IMR-90 (cell line): ENCODE data around the gene CXCL13. TPM values are rescaled to one million over a fixed set of nuclear protein-coding genes. Genes with fewer than 3 reads are reported as not detected.

ENCODE experiments used
- ATAC-seq: fragments of 200-7000 bp; cut with Tn5 transposase; 2 replicates; pipeline ENCODE4 v1.9.1; 2020; ENCODE audit warnings: low read depth, mild to moderate bottlenecking, moderate library complexity
- BruUV-seq: library from RNA; stranded (reverse); fragments of 400-500 nt; replicated peaks from 2 replicates; lab custom pipeline; 2021; lab: Mats Ljungman, UMichigan
- CTCF ChIA-PET: fragments of 300-600 bp; formaldehyde crosslinking; extraction: SDS; loops from one replicate; lab custom pipeline; 2021; ENCODE audit warnings: antibody characterized with exemption; lab: Yijun Ruan, JAX
- POLR2A ChIA-PET: fragments of 300-600 bp; sonication (Branson Sonifier 250); formaldehyde crosslinking; loops from one replicate; lab custom pipeline; 2022; ENCODE audit warnings: antibody characterized with exemption; ENCODE audit not compliant: unreplicated experiment; lab: Charles Lee
- DNase-seq: peaks from one replicate; pipeline ENCODE4 v3.0.0; 2013
- H2AFZ ChIP-seq: replicated peaks from 2 replicates; pipeline ENCODE3; 2013; ENCODE audit warnings: low read length, mild to moderate bottlenecking; ENCODE audit not compliant: poor library complexity
- H2AK5ac ChIP-seq: 2 replicates; pipeline ENCODE4 v1.6.1; 2013; ENCODE audit warnings: low read depth, low read length, inconsistent platforms
- H2AK9ac ChIP-seq: replicated peaks from 2 replicates; pipeline ENCODE3; 2013; ENCODE audit warnings: mild to moderate bottlenecking, low read depth, low read length, moderate library complexity; ENCODE audit not compliant: poor library complexity
- H2BK120ac ChIP-seq: 2 replicates; pipeline ENCODE4 v1.6.1; 2013; ENCODE audit warnings: low read depth, low read length, inconsistent platforms
- H2BK15ac ChIP-seq: 3 replicates; pipeline ENCODE4 v1.6.1; 2013; ENCODE audit warnings: low read depth, low read length, inconsistent platforms
- H2BK20ac ChIP-seq: 2 replicates; pipeline ENCODE4 v1.6.1; 2013; ENCODE audit warnings: low read depth, mild to moderate bottlenecking, inconsistent platforms, low read length, moderate library complexity
- H2BK5ac ChIP-seq: 2 replicates; pipeline ENCODE4 v1.6.1; 2013; ENCODE audit warnings: mild to moderate bottlenecking, low read depth, low read length, inconsistent platforms; ENCODE audit not compliant: poor library complexity, severe bottlenecking
- H3K14ac ChIP-seq: replicated peaks from 2 replicates; pipeline ENCODE4 v1.6.1; 2013; ENCODE audit warnings: low read depth, low read length, inconsistent platforms
- H3K18ac ChIP-seq: 2 replicates; pipeline ENCODE4 v1.6.1; 2013; ENCODE audit warnings: low read depth, low read length, control low read depth
- H3K23ac ChIP-seq: 2 replicates; pipeline ENCODE4 v1.6.1; 2013; ENCODE audit warnings: low read depth, low read length, inconsistent platforms
- H3K27ac ChIP-seq: 2 replicates; pipeline ENCODE4 v1.5.1; 2013; ENCODE audit warnings: mild to moderate bottlenecking, control low read depth, low read length; ENCODE audit not compliant: insufficient read depth
- H3K27me3 ChIP-seq: 2 replicates; pipeline ENCODE4 v1.6.1; 2013; ENCODE audit warnings: low read length; ENCODE audit not compliant: control insufficient read depth, insufficient read depth
- H3K36me3 ChIP-seq: 2 replicates; pipeline ENCODE4 v1.6.1; 2013; ENCODE audit warnings: low read length, mixed read lengths; ENCODE audit not compliant: control insufficient read depth, insufficient read depth
- H3K4ac ChIP-seq: 2 replicates; pipeline ENCODE4 v1.6.1; 2013; ENCODE audit warnings: low read depth, low read length, inconsistent platforms
- H3K4me1 ChIP-seq: 2 replicates; pipeline ENCODE4 v1.6.1; 2013; ENCODE audit warnings: low read length, mixed read lengths; ENCODE audit not compliant: control insufficient read depth, insufficient read depth
- H3K4me2 ChIP-seq: 2 replicates; pipeline ENCODE4 v1.6.1; 2013; ENCODE audit warnings: low read depth, mild to moderate bottlenecking, control low read depth, low read length, moderate library complexity
- H3K4me3 ChIP-seq: 2 replicates; pipeline ENCODE4 v1.5.1; 2013; ENCODE audit warnings: low read depth, mild to moderate bottlenecking, control low read depth, low read length, moderate library complexity; ENCODE audit not compliant: insufficient read depth
- H3K56ac ChIP-seq: 2 replicates; pipeline ENCODE4 v1.6.1; 2013; ENCODE audit warnings: low read length, inconsistent platforms; ENCODE audit not compliant: insufficient read depth; ENCODE audit errors: extremely low read depth
- H3K79me1 ChIP-seq, 2 experiments: 2 replicates each; pipeline ENCODE4 v1.6.1; 2013; ENCODE audit warnings: low read length in 2 of 2, inconsistent platforms in 1 of 2, low read depth in 1 of 2
- H3K9ac ChIP-seq: 2 replicates; pipeline ENCODE4 v1.6.1; 2013; ENCODE audit warnings: low read depth, low read length, control low read depth
- H3K9me1 ChIP-seq: 2 replicates; pipeline ENCODE4 v1.6.1; 2013; ENCODE audit warnings: low read length, inconsistent platforms; ENCODE audit not compliant: insufficient read depth
- H3K9me3 ChIP-seq: 2 replicates; pipeline ENCODE4 v1.6.1; 2013; ENCODE audit warnings: low read length; ENCODE audit not compliant: control insufficient read depth, insufficient read depth
- H4K20me1 ChIP-seq: 2 replicates; pipeline ENCODE4 v1.6.1; 2013; ENCODE audit warnings: low read length, inconsistent platforms; ENCODE audit not compliant: insufficient read depth
- H4K5ac ChIP-seq: 2 replicates; pipeline ENCODE4 v1.6.1; 2013; ENCODE audit warnings: mild to moderate bottlenecking, low read depth, low read length, control low read depth
- H4K8ac ChIP-seq, 2 experiments: 2 replicates each; pipeline ENCODE4 v1.6.1; 2013; ENCODE audit warnings: low read depth in 2 of 2, low read length in 2 of 2, control low read depth in 1 of 2, inconsistent platforms in 1 of 2
- H4K91ac ChIP-seq: 2 replicates; pipeline ENCODE4 v1.6.1; 2013; ENCODE audit warnings: low read depth, low read length, inconsistent platforms; ENCODE audit not compliant: insufficient read depth
- CHD1 ChIP-seq: IDR thresholded peaks from 2 replicates; pipeline ENCODE4 v1.6.1; 2012; ENCODE audit warnings: low read depth, low read length, improper control_type of control experiment
- ELK1 ChIP-seq: fragments of 150-350 bp; IDR thresholded peaks from 2 replicates; pipeline ENCODE4 v1.6.1; 2016; ENCODE audit warnings: low read depth, mild to moderate bottlenecking, low read length, moderate library complexity, borderline replicate concordance
- FOS ChIP-seq: fragments of 150-350 bp; IDR thresholded peaks from 2 replicates; pipeline ENCODE4 v1.6.1; 2016; ENCODE audit warnings: low read depth, low read length
- MAFK ChIP-seq: IDR thresholded peaks from 2 replicates; pipeline ENCODE4 v1.6.1; 2012; ENCODE audit warnings: low read depth, low read length, improper control_type of control experiment
- NFE2L2 ChIP-seq: fragments of 150-350 bp; IDR thresholded peaks from 2 replicates; pipeline ENCODE4 v1.6.1; 2016; ENCODE audit warnings: low read depth, mild to moderate bottlenecking, low read length
- RCOR1 ChIP-seq: IDR thresholded peaks from 2 replicates; pipeline ENCODE4 v1.6.1; 2012; ENCODE audit warnings: mild to moderate bottlenecking, low read length, improper control_type of control experiment; ENCODE audit not compliant: insufficient replicate concordance
- SMC3 ChIP-seq: fragments of 150-350 bp; IDR thresholded peaks from 2 replicates; pipeline ENCODE4 v1.6.1; 2016; ENCODE audit warnings: low read depth, mild to moderate bottlenecking, antibody characterized with exemption, low read length, moderate library complexity
- USF2 ChIP-seq: fragments of 150-350 bp; IDR thresholded peaks from 2 replicates; pipeline ENCODE4 v1.6.1; 2017; ENCODE audit warnings: mild to moderate bottlenecking, antibody characterized with exemption, low read length, low read depth
- WGBS, 2 experiments: methylation state at CpG; one replicate each; pipeline versions ENCODE4 v1.1.5 to v1.1.7; 2013; ENCODE audit warnings: missing lambda C conversion rate in 2 of 2; ENCODE audit not compliant: insufficient read length in 1 of 2; ENCODE audit errors: extremely low coverage in 2 of 2; 5-methylcytosine and 5-hydroxymethylcytosine counted together
- dilution Hi-C: fragments of 300-500 bp; cut with HindIII; formaldehyde crosslinking; loops from one replicate; pipeline ENCODE4 v1.14.3; 2018; ENCODE audit warnings: low sequenced_read_pairs; ENCODE audit not compliant: unreplicated experiment
- in situ Hi-C: fragments of 300-500 bp; cut with MboI; formaldehyde crosslinking; loops from 3 replicates; pipeline ENCODE4 v1.14.3; 2019; ENCODE audit warnings: low sequenced_read_pairs, inconsistent platforms, mixed read lengths
- intact Hi-C: fragments of 100-400 bp; cut with micrococcal nuclease; formaldehyde crosslinking; loops from 2 replicates; pipeline ENCODE4 v1.10.0; 2022
- polyA plus RNA-seq, 3 experiments: library from polyadenylated mRNA; depleted of rRNA; stranded (reverse); fragments of >200 nt; gene quantifications; 2 replicates each; pipeline ENCODE4 v1.2.3, GENCODE V29; 2012; ENCODE audit warnings: low replicate concordance in 1 of 3
- total RNA-seq: library from RNA; depleted of rRNA; stranded (reverse); fragments of >200 nt; gene quantifications from 2 replicates; pipeline ENCODE4 v1.2.3, GENCODE V29; 2012

The CXCL13 gene
- total and polyA plus RNA-seq, 2 of the 4 experiments (the other 2 are of a cell fraction) = not detected

- in situ Hi-C loops = no loop called here
- intact Hi-C loops = no loop called here
- Histone ChIP-seq H3K14ac (no peak overlapping the region), H4K8ac (no peak overlapping the region), H3K4me2 (no peak overlapping the region), H3K27me3 (peaks cover 6% of the 10 kb centered on the region), H3K4ac (no peak overlapping the region), H3K9ac (no peak overlapping the region), H3K9me1 (no peaks in the 10 kb centered on the region), H3K36me3 (no peaks in the 10 kb centered on the region), H3K23ac (no peak overlapping the region), H3K4me1 (no peaks in the 10 kb centered on the region), H3K27ac (no peak overlapping the region), H2BK15ac (no peak overlapping the region), H3K56ac (no peak overlapping the region), H3K9me3 (no peaks in the 10 kb centered on the region), H2AK9ac (no peak overlapping the region), H2BK5ac (no peak overlapping the region), H3K4me3 (no peak overlapping the region), H4K91ac (no peak overlapping the region), H3K18ac (no peak overlapping the region), H4K5ac (no peak overlapping the region), H3K79me1 (no peaks in the 10 kb centered on the region), H2AK5ac (no peak overlapping the region), H4K20me1 (no peaks in the 10 kb centered on the region), H2BK120ac (no peak overlapping the region), H2AFZ (no peak overlapping the region), H2BK20ac (no peak overlapping the region)
- TF ChIP-seq CHD1 (no peak), RCOR1 (no peak), FOS (no peak), NFE2L2 (no peak), USF2 (no peak), MAFK (no peak), SMC3 (no peak), ELK1 (no peak)
- ChIA-PET POLR2A (no interaction called here), CTCF (interaction anchor here (1.9 kb wide), 1 partner anchor 14 kb away, joined by 7 read pairs; no protein-coding TSS in a partner anchor)
- no peak for ATAC-seq
- BruUV-seq = no TSS peak
- dilution Hi-C loops = no loop called here
- WGBS, 2 experiments = 42% methylated on average over 2 of the region's 6 CpGs; no CpG with 5 or more reads in 1 of the 2 experiments
- DNase-seq = no peak
Observed at GRCh38 chr4:77586951-77587383, 18.7 kb upstream of the CXCL13 start.
